Adrenal gland (tissue), 12 donors: ENCODE measurements around the gene CDKAL1. TPM values are rescaled to one million over a fixed set of nuclear protein-coding genes. Genes with fewer than 3 reads are reported as not detected.

Source experiments
- DNase-seq, 7 donors: peaks; one replicate each; pipeline ENCODE4 v3.0.0-alpha.2; 2019 to 2020
- H3K27ac ChIP-seq, 5 donors: fragments of 200-600 bp; sonication (generic) in 4 of 5; 1 replicate in 3 of 5; 2 replicates in 2 of 5; pipeline versions ENCODE4 v1.5.1 to v1.8.0; 2016 to 2020; ENCODE audit warnings: mild to moderate bottlenecking in 1 of 5
- H3K27me3 ChIP-seq: fragments of 200-600 bp; 2 replicates; pipeline ENCODE4 v1.8.0; 2021
- H3K36me3 ChIP-seq, 2 donors: fragments of 200-600 bp; replicated peaks in 1 of 2; 1 replicate in 1 of 2; 2 replicates in 1 of 2; pipeline versions ENCODE4 v1.5.1 to v1.8.0; 2018 to 2022
- H3K4me1 ChIP-seq, 2 donors: fragments of 200-600 bp; replicated peaks in 1 of 2; 1 replicate in 1 of 2; 2 replicates in 1 of 2; pipeline versions ENCODE4 v1.5.1 to v1.8.0; 2018 to 2021
- H3K4me3 ChIP-seq, 4 donors: fragments of 200-600 bp; sonication (generic) in 3 of 4; one replicate each; pipeline ENCODE4 v1.5.1; 2016 to 2018
- H3K9me3 ChIP-seq, 3 donors: fragments of 200-600 bp; sonication (generic) in 1 of 3; replicated peaks in 1 of 3; 1 replicate in 2 of 3; 2 replicates in 1 of 3; pipeline versions ENCODE4 v1.5.1 to v1.8.0; 2016 to 2021
- POLR2A ChIP-seq, 2 donors: fragments of 450-650 bp; IDR thresholded peaks; one replicate each; pipeline ENCODE4 v1.6.1; 2017; ENCODE audit warnings: antibody characterized with exemption in 2 of 2, mild to moderate bottlenecking in 2 of 2, moderate library complexity in 1 of 2
- WGBS, 4 donors: extraction: QIAGEN DNeasy Blood & Tissue Kit in 2 of 4; methylation state at CpG; one replicate each; pipeline versions ENCODE4 v1.1.5 to v1.1.7; 2013 to 2017; 5-methylcytosine and 5-hydroxymethylcytosine counted together
- intact Hi-C, 2 donors: fragments of 100-400 bp; cut with DNase I; formaldehyde crosslinking; loops; one replicate each; pipeline versions ENCODE4 v1.14.1 to v1.15.0; 2022 to 2023
- polyA plus RNA-seq, 3 donors: library from polyadenylated mRNA; stranded (reverse); fragments of 200-250 nt in 2 of 3; fragments of 350-450 nt in 1 of 3; fragmentation: Illumina TruSeq in 1 of 3; extraction: RNeasy Lipid Tissue Mini Kit (QIAGEN cat#74804) in 1 of 3; gene quantifications; one replicate each; pipeline ENCODE4 v1.2.3, GENCODE V29; 2013 to 2014
- total RNA-seq, 9 donors: library from RNA; depleted of rRNA in 4 of 9; stranded (reverse); fragments of >200 nt in 4 of 9; fragments of 120-200 nt in 1 of 9; fragmentation: NEBNext Ultra II Directional in 1 of 9; extraction: Animal tissue kit (Norgen Biotek cat#: 25700) in 1 of 9; gene quantifications; one replicate each; pipeline versions ENCODE4 v1.1.0 to v1.2.4, GENCODE V29; 2013 to 2023
- TF ChIP-seq, protein P1 (sequence below), 6 experiments: fragments of 450-650 bp in 4 of 6; fragments of 200-600 bp in 2 of 6; sonication (generic) in 1 of 6; IDR thresholded peaks; 1 replicate in 5 of 6; 2 replicates in 1 of 6; pipeline versions ENCODE4 v1.5.1 to v1.8.0; 2016 to 2021; ENCODE audit warnings: antibody characterized with exemption in 6 of 6, mild to moderate bottlenecking in 2 of 6, moderate library complexity in 1 of 6
- donor health status: healthy with polysubstance abuse.
- donor health status: Bipolar disorder and iron deficiency.
- donor health status: DM: yes; HTN: yes; CAD: no.
- donor health status: DM: no; HTN: no; CAD: no.
- donor health status: DM: no; HTN: no; CAD: no.
- donor health status: DM: yes; HTN: yes; CAD: no.

CDKAL1 gene
- total and polyA plus RNA-seq, 12 donors: 3.9 to 21.1 (median 10.6) TPM

DNA sequence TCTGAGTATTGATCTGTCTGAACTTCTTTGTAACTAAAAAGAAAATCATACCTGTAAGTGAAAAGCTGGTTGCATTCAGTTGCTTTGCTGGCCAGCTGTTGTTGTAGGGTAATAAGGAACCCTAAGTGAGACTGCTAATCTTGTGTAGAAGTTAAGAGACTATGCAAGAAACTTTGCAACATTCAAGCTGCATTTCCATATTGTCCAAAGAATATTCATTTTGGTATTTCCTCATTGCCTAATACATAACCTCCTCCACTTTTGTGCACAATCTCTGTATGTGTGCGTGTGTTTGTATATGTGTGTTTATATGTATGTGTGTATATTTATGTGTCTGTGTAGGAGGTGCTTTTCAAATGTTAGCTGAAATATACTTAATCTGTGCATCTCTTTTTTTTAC lies 414.9 kb downstream of the CDKAL1 start:
- no peak for TF ChIP-seq POLR2A (IDR thresholded peaks at IDR 0.05)
- TF ChIP-seq, protein P1, sequence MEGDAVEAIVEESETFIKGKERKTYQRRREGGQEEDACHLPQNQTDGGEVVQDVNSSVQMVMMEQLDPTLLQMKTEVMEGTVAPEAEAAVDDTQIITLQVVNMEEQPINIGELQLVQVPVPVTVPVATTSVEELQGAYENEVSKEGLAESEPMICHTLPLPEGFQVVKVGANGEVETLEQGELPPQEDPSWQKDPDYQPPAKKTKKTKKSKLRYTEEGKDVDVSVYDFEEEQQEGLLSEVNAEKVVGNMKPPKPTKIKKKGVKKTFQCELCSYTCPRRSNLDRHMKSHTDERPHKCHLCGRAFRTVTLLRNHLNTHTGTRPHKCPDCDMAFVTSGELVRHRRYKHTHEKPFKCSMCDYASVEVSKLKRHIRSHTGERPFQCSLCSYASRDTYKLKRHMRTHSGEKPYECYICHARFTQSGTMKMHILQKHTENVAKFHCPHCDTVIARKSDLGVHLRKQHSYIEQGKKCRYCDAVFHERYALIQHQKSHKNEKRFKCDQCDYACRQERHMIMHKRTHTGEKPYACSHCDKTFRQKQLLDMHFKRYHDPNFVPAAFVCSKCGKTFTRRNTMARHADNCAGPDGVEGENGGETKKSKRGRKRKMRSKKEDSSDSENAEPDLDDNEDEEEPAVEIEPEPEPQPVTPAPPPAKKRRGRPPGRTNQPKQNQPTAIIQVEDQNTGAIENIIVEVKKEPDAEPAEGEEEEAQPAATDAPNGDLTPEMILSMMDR (IDR thresholded peaks at IDR 0.05): no peak
- WGBS, 4 donors: 83 to 100% (median 93%) methylated on average over 1 of the region's 1 CpG
- DNase-seq: no peak
- no peak overlapping the region for H3K4me3 ChIP-seq
- no peaks in the 10 kb centered on the region for H3K4me1 ChIP-seq
- intact Hi-C loops: no loop called here
- no peak overlapping the region for H3K27ac ChIP-seq
- H3K27me3 ChIP-seq: no peaks in the 10 kb centered on the region
- no peaks in the 10 kb centered on the region for H3K36me3 ChIP-seq
- H3K9me3 ChIP-seq: no peaks in the 10 kb centered on the region

DNA sequence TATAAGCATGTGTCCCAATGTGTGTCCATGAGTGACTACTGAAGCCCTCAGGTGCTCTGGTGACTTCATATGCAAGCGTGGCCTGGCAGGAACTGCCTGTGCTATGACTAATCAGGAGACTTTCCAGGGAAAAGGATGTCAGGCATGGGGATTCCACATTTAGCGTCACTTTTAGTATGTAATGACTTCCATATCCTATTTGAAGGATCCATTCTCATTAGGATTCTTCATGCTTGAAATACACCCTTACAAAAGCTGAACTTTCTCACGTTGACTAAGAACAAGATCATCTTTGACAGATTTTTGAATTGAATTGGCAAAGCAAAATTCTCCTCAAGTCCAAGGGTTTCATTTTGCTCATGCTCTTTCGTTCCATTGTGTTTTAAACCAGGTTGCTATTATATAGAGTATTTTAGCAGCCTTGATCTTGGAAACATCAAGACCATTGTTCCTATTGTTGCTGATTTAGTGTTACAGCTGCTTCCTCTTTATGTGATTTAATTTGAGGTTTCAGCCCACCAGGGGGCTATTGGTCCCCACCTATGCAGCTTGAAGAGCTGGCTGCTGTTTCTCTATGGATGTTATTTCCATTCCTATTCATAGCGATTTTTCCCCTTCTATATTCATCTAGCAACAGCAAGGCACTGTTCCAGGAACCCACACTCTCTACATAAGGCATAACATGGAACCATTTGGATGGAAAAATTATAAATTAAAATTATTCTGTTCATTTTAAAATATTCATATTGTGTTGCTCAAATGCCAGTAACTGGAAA lies 418.6 kb downstream of the CDKAL1 start:
- no peaks in the 10 kb centered on the region for H3K9me3 ChIP-seq
- H3K27ac ChIP-seq: no peak overlapping the region
- TF ChIP-seq, protein P1 (IDR thresholded peaks at IDR 0.05): no peak
- TF ChIP-seq POLR2A (IDR thresholded peaks at IDR 0.05): no peak
- no peaks in the 10 kb centered on the region for H3K27me3 ChIP-seq
- H3K4me3 ChIP-seq: no peak overlapping the region
- no peaks in the 10 kb centered on the region for H3K36me3 ChIP-seq
- WGBS, 4 donors: 80 to 87% (median 85%) methylated on average over 5 of the region's 5 CpGs
- H3K4me1 ChIP-seq: no peaks in the 10 kb centered on the region
- no peak for DNase-seq
- intact Hi-C loops: no loop called here

DNA sequence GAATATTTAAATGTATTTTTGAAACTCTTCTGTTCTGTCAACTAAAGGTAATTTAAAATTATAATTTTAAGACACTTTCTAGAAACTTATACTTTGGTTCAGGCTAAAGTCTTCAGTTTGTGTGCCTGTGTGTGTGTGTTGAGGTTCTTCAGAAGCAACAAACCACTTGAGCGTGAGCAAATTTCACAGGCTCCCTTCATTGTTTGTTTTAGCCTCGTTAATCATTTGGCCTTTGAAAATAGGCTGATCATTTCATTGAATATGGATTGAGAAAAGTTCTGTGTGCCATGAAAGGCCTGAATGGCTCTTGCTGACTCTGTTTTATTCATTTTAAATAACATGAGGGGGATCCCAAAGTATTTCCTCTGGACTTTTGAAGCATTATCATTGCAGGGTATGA lies 420.1 kb downstream of the CDKAL1 start:
- Histone ChIP-seq H3K4me3 (no peak overlapping the region), H3K9me3 (no peaks in the 10 kb centered on the region), H3K4me1 (no peaks in the 10 kb centered on the region), H3K27ac (no peak overlapping the region), H3K36me3 (no peaks in the 10 kb centered on the region), H3K27me3 (no peaks in the 10 kb centered on the region)
- no peak for TF ChIP-seq POLR2A (IDR thresholded peaks at IDR 0.05)
- TF ChIP-seq, protein P1 (IDR thresholded peaks at IDR 0.05): no peak
- WGBS, 4 donors: 80 to 88% (median 85%) methylated on average over 2 of the region's 2 CpGs
- intact Hi-C loops: no loop called here
- DNase-seq: no peak

DNA sequence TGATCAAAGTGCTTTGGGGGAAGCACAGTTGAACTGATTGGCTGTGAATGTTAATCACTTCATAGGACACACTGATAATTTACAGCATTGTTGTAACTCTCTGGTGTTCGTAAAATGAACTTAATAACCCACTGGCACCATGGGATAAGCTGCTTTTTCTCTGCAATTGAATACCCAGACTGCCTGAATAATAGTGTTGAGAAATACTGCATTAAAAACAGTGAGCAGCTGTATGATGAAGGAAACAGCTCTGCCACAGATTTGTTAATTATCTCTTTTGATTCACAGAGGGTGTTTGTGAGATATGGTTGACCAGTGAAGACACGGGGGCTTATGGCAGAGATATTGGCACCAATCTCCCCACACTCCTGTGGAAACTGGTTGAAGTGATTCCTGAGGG lies 420.9 kb downstream of the CDKAL1 start:
- Histone ChIP-seq H3K4me1 (no peaks in the 10 kb centered on the region), H3K4me3 (no peak overlapping the region), H3K36me3 (no peaks in the 10 kb centered on the region), H3K9me3 (no peaks in the 10 kb centered on the region), H3K27ac (no peak overlapping the region), H3K27me3 (no peaks in the 10 kb centered on the region)
- no peak for TF ChIP-seq POLR2A (IDR thresholded peaks at IDR 0.05)
- TF ChIP-seq, protein P1 (IDR thresholded peaks at IDR 0.05): no peak
- no peak for DNase-seq
- intact Hi-C loops: no loop called here
- 85 to 97% (median 93%) methylated on average over 2 of the region's 2 CpGs for WGBS, 4 donors
